ENCODE measurements around the gene C1QTNF9. TPM values are rescaled to one million over a fixed set of nuclear protein-coding genes. Genes with fewer than 3 reads are reported as not detected.

C1QTNF9 gene
- total and polyA plus RNA-seq, 2 of the 4 experiments (the other 2 are of a cell fraction), result 0.18 to 0.21 TPM

DNA sequence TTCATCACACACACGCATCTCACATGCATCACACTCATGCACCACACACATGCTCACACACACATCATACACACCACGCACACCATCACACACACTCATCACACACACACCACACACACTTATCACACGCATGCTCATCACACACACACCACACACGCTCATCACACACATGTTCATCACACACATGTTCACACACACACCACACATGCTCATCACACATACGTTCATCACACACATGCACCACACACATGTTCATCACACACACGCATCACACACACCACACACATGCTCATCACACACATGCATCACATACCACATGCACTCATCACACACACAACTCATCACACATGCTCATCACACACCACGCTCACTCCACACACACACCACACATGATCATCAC, 46.9 kb downstream of the C1QTNF9 start:
- ATAC-seq (ENCODE audit: low read depth) (no peak), DNase-seq (no peak)
- H3K9me1 ChIP-seq (ENCODE audit: insufficient read depth, low read length), result peaks cover 10% of the 10 kb centered on the region
- no peak overlapping the region for H3K4me2 ChIP-seq (ENCODE audit: low read depth, low read length)
- H3K18ac ChIP-seq (ENCODE audit: low read depth, low read length), result no peak overlapping the region
- no peak overlapping the region for H3K23ac ChIP-seq (ENCODE audit: low read depth, low read length)
- intact Hi-C loops (cut with micrococcal nuclease), result no loop called here
- H2BK20ac ChIP-seq (ENCODE audit: low read depth, low read length), result no peak overlapping the region
- H4K5ac ChIP-seq (ENCODE audit: low read depth, low read length), result no peak overlapping the region
- H3K36me3 ChIP-seq (ENCODE audit: control insufficient read depth, insufficient read depth, low read length), result no peaks in the 10 kb centered on the region
- H4K20me1 ChIP-seq (ENCODE audit: insufficient read depth, low read length), result no peaks in the 10 kb centered on the region
- H3K56ac ChIP-seq (ENCODE audit: extremely low read depth, insufficient read depth, low read length), result no peak overlapping the region
- in situ Hi-C loops (cut with MboI; ENCODE audit: low sequenced_read_pairs), result no loop called here
- no peak overlapping the region for H4K8ac ChIP-seq (ENCODE audit: low read depth in 2 of 2, low read length in 2 of 2)
- no peak overlapping the region for H2AFZ ChIP-seq (replicated peaks; ENCODE audit: low read length, poor library complexity)
- no peak overlapping the region for H2BK15ac ChIP-seq (ENCODE audit: low read depth, low read length)
- BruUV-seq (replicated peaks), result no TSS peak
- H4K91ac ChIP-seq (ENCODE audit: insufficient read depth, low read depth, low read length), result no peak overlapping the region
- WGBS, 2 experiments (ENCODE audit: extremely low coverage in 2 of 2, insufficient read length in 1 of 2), result 70% methylated on average over 6 of the region's 7 CpGs; no CpG with 5 or more reads in 1 of the 2 experiments
- no peak overlapping the region for H2BK120ac ChIP-seq (ENCODE audit: low read depth, low read length)
- no peak for TF ChIP-seq POLR2A (IDR thresholded peaks at IDR 0.05; ENCODE audit: low read depth, low read length)
- TF ChIP-seq, protein P1, sequence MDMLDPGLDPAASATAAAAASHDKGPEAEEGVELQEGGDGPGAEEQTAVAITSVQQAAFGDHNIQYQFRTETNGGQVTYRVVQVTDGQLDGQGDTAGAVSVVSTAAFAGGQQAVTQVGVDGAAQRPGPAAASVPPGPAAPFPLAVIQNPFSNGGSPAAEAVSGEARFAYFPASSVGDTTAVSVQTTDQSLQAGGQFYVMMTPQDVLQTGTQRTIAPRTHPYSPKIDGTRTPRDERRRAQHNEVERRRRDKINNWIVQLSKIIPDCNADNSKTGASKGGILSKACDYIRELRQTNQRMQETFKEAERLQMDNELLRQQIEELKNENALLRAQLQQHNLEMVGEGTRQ (IDR thresholded peaks at IDR 0.05; ENCODE audit: low read depth, low read length), result no peak
- no peak for TF ChIP-seq SMC3 (IDR thresholded peaks at IDR 0.05; ENCODE audit: low read depth, low read length)
- TF ChIP-seq, protein P2, sequence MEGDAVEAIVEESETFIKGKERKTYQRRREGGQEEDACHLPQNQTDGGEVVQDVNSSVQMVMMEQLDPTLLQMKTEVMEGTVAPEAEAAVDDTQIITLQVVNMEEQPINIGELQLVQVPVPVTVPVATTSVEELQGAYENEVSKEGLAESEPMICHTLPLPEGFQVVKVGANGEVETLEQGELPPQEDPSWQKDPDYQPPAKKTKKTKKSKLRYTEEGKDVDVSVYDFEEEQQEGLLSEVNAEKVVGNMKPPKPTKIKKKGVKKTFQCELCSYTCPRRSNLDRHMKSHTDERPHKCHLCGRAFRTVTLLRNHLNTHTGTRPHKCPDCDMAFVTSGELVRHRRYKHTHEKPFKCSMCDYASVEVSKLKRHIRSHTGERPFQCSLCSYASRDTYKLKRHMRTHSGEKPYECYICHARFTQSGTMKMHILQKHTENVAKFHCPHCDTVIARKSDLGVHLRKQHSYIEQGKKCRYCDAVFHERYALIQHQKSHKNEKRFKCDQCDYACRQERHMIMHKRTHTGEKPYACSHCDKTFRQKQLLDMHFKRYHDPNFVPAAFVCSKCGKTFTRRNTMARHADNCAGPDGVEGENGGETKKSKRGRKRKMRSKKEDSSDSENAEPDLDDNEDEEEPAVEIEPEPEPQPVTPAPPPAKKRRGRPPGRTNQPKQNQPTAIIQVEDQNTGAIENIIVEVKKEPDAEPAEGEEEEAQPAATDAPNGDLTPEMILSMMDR (conservative IDR thresholded peaks at IDR 0.05; ENCODE audit: low read depth, low read length), result no peak
- TF ChIP-seq CHD1 (IDR thresholded peaks at IDR 0.05; ENCODE audit: low read depth, low read length), result no peak
- TF ChIP-seq NFE2L2 (IDR thresholded peaks at IDR 0.05; ENCODE audit: low read depth, low read length), result no peak
- no peak for TF ChIP-seq MXI1 (IDR thresholded peaks at IDR 0.05; ENCODE audit: borderline replicate concordance, low read depth, low read length)
- TF ChIP-seq MAFK (IDR thresholded peaks at IDR 0.05; ENCODE audit: low read depth, low read length), result no peak
- TF ChIP-seq RAD21 (IDR thresholded peaks at IDR 0.05; ENCODE audit: low read length), result no peak
- TF ChIP-seq MAZ (IDR thresholded peaks at IDR 0.05; ENCODE audit: borderline replicate concordance, low read depth, low read length), result no peak
- TF ChIP-seq, protein P3, sequence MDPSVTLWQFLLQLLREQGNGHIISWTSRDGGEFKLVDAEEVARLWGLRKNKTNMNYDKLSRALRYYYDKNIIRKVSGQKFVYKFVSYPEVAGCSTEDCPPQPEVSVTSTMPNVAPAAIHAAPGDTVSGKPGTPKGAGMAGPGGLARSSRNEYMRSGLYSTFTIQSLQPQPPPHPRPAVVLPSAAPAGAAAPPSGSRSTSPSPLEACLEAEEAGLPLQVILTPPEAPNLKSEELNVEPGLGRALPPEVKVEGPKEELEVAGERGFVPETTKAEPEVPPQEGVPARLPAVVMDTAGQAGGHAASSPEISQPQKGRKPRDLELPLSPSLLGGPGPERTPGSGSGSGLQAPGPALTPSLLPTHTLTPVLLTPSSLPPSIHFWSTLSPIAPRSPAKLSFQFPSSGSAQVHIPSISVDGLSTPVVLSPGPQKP (IDR thresholded peaks at IDR 0.05; ENCODE audit: borderline replicate concordance, low read depth, low read length), result no peak
- no peak for TF ChIP-seq FOS (IDR thresholded peaks at IDR 0.05; ENCODE audit: low read depth, low read length)
- TF ChIP-seq RFX5 (IDR thresholded peaks at IDR 0.05; ENCODE audit: low read depth, low read length), result no peak
- TF ChIP-seq RCOR1 (IDR thresholded peaks at IDR 0.05; ENCODE audit: insufficient replicate concordance, low read length), result no peak
- TF ChIP-seq CEBPB (IDR thresholded peaks at IDR 0.05; ENCODE audit: low read depth, low read length), result no peak
- TF ChIP-seq BHLHE40 (IDR thresholded peaks at IDR 0.05; ENCODE audit: low read depth, low read length), result no peak
- H3K14ac ChIP-seq (replicated peaks; ENCODE audit: low read depth, low read length), result no peak overlapping the region
- ChIA-PET POLR2A (ENCODE audit: unreplicated experiment) (no interaction called here), CTCF (no interaction called here)
- peak overlapping the region; percentile 70 for H2BK5ac ChIP-seq (ENCODE audit: low read depth, low read length, poor library complexity, severe bottlenecking)
- peaks cover 5% of the 10 kb centered on the region; the same call in 1 of the 2 replicates for H3K27me3 ChIP-seq (ENCODE audit: control insufficient read depth, insufficient read depth, low read length)
- H3K4me3 ChIP-seq (ENCODE audit: insufficient read depth, low read depth, low read length), result no peak overlapping the region
- no peak overlapping the region for H3K27ac ChIP-seq (ENCODE audit: insufficient read depth, low read length)
- no peak overlapping the region for H2AK5ac ChIP-seq (ENCODE audit: low read depth, low read length)
- dilution Hi-C loops (cut with HindIII; ENCODE audit: low sequenced_read_pairs, unreplicated experiment), result no loop called here
- no peaks in the 10 kb centered on the region for H3K4me1 ChIP-seq (ENCODE audit: control insufficient read depth, insufficient read depth, low read length)
- H3K4ac ChIP-seq (ENCODE audit: low read depth, low read length), result no peak overlapping the region
- H3K79me1 ChIP-seq (ENCODE audit: low read depth in 1 of 2, low read length in 2 of 2), result no peaks in the 10 kb centered on the region
- no peak overlapping the region for H2AK9ac ChIP-seq (replicated peaks; ENCODE audit: low read depth, low read length, poor library complexity)
- peaks cover 4% of the 10 kb centered on the region; the same call in 1 of the 2 replicates for H3K9me3 ChIP-seq (ENCODE audit: control insufficient read depth, insufficient read depth, low read length)
- H3K9ac ChIP-seq (ENCODE audit: low read depth, low read length), result no peak overlapping the region

Data from IMR-90 (cell line).